ENCODE data around the gene CHN2.

The CHN2 gene

DNA sequence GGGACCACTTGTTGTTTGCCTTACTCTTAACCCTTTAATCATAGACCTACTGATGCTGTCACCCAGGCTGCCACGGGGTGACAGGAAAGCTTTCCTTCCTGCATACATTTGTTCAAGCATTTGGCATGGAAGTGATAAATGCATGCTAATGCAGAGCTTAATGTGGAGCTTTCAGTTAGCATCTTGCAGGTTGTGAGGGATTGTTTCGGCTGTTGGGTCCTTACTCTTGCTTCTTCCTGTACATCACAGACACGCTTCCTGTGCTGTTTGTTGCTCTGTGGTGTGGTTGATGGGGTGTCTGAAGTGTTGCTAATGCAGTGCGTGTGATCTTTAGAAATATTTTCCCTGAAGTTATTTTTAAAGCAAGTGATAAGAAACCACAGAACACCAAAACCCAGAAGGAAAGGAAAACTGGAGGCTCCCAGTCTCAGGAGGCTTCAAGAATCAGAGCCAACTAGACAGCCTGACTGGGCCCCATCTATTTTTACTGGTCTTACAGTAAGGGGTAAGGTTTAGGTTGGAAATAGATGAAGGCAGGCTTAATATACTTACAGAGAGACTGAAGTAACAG is 143.1 kb downstream of the CHN2 start:
- DNase-seq: no peak

DNA sequence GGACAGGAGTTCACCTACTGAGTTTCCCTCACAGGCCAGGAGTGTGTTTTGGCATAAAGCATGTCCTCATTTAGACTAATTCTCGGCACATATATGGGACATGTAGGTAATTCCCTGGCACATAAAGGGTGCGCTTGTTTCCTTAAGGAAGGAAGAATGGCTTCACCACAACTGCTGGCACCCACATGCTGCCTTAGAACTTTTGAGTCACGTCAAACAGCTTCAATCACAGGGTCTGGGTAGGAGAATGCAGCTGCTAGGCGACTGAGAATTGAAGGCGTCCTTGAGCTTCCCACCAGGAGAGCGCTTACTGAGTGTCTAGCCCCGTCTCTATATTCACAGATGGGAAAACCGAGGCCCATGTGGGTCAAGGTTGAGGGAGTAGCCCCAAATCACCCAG is 146.1 kb downstream of the CHN2 start:
- peak in 2 of 4 experiments; percentile 11 to 12 for DNase-seq

DNA sequence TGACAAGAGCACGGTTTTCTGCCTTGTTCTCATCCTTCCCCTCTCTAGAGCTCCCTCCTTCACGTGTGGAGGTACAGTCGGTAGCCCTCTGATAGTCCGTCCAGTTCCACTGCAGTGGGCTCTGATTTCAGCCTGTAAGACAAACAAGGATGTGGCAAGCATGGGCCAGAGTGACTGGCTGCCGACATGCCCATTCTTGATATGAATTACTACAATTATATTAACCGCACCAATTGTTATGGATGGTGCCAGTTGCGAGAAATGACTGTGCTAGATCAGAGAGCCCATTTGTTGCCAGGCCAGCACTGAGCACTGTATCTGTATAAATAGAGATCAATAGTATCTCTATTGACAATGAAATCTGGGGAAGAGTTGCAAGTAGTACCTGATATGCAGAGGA is 146.6 kb downstream of the CHN2 start:
- no peak for DNase-seq

DNA sequence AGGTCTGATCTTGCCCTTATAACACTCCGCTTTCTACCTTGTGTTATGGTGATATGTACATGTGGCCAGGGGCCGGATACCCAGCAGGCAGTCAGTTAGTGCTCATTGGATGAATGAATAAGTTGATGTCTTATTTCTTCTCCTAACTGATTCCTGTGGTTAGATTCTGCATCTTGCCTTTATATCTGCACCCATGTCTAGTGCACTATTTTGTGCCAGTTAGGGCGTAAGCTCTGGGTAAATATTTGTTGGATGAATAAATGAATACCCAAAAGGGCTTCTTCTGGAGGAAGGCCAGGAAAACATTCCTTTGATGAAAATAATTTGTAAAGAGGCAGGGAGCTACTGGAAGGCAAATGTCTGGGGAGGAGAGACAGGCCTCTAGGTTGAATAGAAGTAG is 148.2 kb downstream of the CHN2 start:
- DNase-seq: no peak

DNA sequence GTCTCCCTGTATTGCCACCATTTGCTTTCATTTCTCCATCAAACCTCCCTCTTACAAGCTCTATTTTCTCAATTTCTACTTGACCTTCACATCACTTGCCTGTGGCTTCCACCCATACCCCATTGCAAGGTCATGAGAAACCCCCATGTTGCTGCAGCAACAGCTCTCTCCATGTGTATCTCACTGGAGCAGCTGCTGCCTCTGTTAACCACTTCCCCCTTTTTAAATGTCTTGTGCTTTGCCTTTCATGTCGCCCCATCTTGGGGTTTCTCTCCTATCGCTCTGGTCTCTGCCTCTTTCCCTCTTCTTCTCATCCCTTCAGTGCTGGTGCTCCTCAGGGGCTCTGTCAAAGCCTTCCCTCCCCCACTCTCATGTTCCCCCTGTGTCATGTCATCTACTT is 148.8 kb downstream of the CHN2 start:
- peak; percentile 56 to 81 (median 74) for DNase-seq

DNA sequence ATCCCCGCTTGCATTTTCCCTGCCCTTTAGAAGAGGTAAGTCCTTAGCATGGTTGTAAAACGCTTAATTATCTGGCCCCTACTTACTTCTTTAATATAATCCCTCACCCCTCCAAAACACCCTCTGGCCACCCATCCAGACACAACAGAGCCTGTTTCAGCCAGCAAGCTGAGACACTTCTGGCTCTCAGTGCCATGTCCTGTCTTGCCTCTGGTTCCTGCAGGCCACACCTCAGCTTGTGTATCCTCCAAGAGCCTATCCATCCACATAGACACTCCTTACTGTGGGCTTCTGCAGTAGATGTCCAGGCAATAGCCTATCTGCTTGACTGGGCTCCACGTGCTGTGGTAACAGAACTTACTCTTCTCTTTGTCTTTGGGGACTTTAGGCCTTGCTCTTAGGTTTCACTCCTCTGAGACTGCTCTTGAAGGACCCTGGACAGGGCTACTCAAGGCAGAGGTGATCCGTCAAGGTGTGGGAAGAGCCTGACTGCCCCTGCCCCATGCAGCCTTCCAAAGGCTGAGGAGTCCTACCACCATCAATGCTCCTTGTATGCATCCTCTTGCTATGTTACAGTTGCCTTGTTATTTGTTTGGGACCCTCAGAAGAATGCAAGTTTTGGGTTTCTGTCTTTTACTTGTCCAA is 149.9 kb downstream of the CHN2 start:
- DNase-seq: no peak

DNA sequence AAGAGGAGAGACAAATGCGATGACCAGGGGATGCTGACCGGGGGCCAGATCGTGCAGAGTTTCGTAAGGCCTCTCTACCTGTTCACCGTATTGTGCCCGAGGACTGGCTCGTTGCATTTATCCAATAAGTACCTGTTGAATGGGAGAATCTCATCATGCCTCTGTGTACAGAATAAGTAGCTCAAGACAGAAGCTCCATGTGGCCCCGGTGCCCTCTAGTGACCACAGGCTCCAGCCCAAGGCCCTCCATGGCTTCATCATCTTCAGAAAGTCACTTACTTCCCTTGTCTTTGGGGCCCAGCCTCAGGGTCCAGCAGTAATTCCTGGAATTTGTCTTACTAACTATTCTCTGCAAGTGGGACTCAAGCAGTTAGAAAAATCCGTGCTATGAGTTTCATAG is 151.0 kb downstream of the CHN2 start:
- peak; percentile 72 to 86 (median 77) for DNase-seq

DNA sequence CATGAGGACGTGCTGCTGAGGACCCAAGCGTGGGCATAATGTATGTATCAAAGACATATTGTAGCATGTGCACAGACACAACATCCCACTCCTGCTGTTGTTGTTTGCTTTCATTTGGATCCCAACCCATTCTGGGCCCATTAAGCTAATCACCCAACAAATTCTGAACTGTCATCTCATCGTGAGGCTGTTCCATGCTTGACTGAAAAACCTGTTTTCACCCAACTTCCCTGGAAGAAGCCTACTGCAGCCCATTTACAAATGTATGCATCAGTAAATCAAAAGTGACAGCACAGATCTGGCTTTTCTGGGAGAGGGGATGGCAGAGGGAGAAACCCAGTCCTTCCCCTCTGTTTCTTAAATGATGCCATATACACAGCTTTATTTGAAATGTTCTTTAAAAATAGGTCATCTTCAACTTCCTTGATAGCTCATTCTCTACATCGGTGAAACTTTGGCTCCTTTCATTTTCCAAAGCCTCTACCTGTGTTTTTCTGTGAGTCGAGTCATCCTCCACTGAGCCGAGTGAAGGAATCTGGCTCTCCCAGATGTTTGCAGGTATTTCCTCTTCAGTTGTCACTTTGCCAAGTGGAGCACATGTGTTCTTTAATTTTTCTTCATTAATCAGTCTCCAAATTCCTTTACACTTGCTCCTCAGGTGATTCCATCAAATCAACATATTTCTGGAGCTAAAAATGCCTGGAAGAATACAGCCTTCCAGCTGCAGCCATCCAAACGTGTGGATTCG is 151.8 kb downstream of the CHN2 start:
- no peak for DNase-seq

DNA sequence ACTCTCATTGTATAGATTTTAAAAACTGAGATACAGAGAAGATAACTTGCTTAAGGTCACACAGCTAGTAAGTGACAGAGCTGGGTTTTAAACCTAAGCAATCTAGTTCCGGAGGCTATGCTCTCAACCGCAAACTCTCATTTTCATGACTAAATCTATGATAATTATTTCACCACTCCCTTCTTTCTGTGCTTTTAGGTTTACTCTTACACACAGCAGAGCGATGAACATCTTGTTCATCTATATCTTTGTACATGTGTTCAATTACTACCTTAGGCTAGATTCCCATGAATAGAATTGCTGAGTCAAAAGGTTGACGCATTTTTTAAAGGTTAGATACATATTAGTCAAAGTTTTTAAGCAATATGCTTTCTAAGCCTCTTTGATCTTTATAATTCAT is 154.8 kb downstream of the CHN2 start:
- no peak for DNase-seq

DNA sequence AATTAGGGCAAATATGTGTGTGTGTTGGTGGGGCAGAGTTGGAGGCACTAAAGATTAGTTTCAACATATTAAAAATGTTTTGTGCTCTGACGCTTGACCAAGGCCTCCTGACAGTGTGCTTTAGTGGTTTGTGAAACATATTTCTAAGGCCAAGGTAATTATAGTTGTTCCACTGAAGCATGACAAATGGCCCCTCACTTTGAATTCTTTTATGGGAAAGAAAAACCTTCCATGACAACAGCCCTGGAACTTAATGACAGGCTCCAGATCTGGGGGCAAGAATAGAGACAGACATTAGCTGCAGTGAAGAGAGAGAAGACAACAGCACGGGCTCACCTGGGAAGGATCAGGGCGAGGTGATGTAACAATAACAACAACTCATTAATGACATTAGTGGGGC is 155.8 kb downstream of the CHN2 start:
- DNase-seq: no peak

DNA sequence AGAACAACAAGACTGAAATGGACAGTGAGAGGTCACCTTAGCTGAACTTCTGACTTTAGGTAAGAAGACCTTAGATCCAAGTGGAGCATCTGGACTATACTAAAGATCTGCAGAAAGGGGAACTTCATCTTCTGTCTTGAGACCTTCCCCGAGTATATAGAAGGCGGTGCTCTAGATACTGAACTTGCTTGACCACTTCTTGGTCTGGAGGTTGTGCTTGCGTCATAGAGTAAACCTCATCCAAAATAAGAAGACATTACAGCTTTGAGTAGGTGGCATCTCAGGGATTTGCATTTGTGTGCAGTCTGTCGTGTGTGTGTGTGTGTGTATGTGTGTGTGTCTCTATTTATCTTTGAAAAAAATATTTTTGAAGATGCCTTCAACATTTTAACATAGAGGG is 157.5 kb downstream of the CHN2 start:
- DNase-seq: peak; percentile 76 to 94 (median 81)

DNA sequence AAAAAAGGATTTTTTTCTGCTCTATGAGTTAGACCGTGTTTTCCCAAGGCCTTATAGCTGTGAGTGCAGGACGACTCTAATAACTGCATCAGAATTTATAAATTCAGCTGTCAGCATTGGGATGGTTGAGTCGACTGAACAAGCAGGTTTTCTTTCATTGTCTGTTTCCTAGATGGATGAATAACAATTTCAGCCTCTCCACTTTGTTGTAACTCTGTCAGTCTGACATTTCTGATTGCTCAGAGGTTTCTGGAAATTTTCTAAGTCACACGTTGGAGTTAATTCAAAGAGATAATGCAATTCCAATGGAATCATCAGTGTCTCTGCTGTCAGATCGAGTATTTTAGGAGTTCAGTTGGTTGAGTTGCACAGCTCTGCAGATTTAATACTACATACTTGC is 159.2 kb downstream of the CHN2 start:
- DNase-seq: no peak

DNA sequence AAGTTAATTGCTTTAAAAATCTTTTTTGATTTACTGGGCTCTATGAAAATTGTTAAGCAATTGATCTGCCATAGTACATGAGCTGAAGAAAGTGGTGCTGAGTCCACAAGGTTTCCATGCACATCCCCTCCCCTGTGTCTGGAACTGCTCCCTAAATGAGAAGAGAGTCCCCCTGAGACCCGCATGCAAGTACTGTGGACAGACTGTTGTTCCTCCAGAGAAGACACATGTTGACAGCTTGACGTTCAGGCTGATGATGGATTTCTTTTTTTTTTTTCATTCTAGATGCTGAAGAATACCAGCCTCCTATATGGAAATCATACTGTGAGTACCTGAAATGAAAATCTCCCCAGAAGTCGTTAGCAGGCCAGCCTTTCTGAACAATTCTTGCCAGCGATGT is 159.8 kb downstream of the CHN2 start:
- no peak for DNase-seq

DNA sequence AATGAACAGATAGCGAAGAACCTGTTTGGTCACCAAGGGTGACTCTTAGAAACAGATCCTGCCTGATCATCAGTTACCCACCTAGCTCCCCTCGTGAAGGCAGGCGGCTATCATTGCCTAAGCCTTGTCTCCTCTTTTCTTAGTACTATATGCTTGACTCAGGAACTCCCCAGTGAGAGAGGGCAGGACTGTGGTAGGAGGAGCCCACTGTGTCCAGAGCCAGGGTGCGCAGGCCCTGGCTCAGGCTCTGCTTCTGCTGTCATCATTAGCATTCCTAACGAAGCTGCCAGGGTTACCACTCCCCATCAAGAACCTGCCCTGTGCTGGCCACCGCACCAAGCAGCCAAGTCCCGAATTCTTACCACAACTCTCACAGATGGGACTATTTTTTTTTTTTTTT is 160.8 kb downstream of the CHN2 start:
- DNase-seq: no peak

DNA sequence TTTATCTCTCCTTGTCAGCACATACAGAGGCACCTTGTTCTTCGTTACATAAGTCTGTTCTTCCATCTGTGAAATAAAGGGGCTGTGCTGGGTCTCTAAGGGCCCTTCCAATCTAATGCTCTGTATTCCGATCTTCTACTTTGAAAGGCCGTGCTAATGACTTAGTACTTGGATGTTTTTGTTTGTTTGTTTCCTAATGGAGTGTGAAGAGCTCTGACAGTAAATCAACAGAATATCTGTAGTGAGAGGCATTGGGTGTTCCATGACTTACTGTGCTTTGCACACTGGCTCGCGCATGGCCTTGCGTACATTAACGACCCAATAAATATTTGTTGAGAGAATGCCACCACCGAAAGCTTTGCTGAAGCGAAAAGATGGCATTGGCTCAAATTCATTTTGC is 162.1 kb downstream of the CHN2 start:
- DNase-seq: no peak

DNA sequence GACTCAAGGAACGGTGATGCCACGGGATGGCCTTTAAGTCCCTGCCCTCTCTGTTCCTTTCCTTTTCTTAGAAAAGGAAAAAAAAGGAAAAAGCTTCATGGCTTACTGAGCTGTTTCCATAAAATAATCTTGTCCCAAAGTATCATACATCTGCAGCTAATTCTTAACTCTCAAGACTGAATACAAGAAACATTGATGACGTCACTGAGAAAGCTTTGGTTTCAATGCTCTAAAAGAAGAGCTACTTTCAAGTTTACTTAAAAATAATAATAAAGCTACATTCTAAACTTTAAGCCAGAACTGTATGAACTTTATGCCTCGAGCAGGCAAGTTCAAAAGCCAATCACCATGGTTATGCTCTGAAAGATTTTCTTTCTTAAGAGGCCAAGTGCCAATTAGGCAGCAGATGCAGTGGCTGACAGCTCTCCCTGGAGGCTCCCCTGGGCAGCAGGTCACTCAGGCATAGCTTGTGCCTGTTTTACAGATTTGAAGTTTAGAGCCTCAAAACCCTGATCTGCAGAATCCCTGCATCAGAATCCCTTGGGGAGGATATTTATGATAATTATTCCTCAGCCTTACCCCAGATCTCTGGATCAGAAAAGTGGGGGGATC is 165.0 kb downstream of the CHN2 start:
- DNase-seq: no peak

DNA sequence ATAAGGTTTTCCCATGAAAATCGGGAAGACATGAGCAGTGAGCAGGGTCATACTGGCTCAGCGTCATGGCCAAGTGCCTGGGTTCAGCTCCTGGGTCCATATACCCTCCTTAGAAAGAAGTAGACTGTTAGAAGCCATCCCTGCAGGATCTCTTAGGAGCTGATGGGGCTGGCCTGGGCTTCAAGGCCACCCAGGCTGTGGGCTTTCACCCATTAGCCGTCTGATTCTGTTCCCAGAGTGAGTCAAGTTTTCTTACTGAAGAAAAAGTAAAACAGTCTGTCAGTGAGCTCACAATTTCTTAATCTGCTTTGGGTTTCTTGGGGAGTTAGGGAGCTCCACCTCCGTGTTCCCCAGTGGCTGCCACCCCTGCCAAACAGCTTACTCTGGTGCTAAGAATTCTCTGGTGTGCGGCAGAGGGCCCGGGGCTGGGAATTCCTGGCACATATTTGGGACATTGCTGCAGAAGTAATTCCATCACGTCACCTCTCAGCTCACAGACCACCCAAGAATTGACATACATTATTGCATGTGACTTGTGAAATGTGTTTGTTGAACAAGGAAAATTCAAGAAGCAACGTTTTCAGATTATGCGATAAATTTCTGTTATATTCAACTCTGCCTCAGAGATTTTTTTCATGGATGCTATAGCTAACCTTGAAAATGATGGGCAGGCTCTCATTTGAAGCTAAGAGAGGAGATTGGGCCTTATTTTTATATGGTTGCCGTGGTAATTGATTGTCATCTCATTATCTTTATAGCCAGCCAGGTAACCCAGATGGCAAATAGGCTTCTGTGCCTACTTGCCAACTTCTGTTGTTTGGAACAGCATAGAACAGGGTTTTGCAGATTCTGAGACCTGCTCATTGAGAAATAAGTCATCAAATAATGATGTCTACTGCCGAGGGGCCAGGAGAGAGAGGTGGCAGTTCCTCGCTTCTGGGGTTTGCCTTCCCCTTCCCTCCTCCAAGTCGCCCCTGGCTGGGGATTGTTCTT is 166.4 kb downstream of the CHN2 start:
- DNase-seq: no peak

DNA sequence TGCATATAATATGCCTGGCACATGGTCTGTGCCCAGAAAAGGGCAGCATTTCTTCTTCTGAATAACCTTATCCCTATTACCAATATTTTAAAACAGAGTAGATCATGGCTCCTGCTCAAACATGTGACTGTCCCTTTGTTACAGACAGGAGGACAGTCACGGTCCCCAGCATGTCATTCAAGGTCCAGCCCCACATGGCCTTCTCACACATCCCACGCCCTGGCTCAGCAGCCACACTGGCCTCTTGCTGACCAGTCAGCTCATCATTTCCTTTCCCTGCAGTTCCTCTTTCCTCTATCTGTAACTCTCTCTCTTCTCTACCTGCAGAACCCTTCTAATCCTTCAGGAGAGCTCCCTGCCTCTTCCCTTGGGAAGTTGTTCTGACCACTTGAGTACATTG is 167.8 kb downstream of the CHN2 start:
- DNase-seq: peak; percentile 50 to 67 (median 60)

DNA sequence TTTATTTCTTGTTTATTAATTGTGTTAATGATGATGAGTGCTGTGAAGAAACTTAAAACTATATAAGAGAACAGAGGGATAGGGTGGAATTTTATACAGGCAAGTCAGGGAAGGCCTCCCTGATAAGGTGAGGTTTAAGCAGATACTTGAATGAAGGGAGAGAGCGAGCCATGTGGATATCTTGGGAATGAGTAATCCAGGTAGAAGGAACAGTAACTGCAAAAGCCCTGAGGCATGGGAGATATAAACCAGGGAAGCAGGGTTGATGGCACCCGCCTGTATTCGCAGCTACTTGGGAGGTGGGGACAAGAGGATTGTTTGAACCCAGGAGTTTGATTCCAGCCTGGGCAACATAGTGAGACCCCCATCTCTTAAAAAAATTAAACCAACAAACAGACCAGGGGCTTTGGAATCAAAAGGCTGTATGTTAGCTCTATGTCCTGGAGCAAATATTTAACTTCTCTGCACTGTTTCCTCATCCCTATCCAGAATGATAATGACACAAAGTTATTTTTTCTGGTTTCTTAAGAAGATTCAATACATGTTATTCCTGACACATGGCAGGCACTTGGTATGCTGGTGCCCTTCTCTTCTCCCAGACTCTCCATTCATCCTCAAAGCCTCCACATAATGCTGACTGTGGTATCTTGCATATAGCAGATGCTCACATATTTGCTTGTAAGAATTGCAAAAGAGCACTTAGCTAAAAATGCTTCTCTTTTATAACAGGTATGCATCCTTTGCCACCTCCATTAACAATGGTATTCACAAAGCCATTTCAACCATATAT is 169.3 kb downstream of the CHN2 start:
- DNase-seq: no peak

DNA sequence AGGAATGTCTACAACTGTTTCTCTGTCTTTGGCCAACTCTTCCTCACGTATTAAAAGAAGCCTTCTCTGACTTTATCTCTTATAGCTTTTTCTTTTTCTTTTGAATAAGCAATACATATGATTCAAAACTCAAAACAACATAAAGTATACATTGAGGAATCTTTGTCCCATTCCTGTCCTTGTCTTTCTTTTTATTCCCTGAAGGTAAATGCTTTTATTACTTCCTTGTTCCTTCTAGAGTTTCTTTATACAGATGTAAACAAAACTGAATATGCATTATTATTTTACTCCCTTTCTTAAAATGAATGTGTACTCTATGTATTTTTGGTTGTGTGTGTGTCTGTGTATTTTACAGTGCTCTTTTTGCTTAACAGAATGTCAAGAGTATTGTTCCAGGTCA is 170.1 kb downstream of the CHN2 start:
- DNase-seq: no peak

DNA sequence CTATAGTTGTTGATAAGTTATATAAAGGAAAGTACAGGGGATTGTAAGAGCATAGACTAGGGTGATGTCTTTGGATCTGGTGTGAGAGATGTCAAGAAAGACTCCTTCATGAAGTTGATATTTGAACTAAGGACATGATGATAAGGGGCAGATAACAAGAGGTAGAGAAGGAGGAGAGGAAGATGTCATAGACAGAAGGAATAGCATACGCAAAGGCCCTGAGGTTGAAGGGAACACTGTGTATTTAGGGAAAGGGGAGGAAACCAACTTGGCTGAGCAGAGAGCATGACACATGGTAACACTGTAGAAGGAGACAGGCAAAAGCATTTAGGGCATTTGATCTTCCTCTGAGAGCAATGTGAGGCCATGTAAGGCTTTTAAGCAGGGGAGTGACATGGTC is 170.8 kb downstream of the CHN2 start:
- DNase-seq: no peak

DNA sequence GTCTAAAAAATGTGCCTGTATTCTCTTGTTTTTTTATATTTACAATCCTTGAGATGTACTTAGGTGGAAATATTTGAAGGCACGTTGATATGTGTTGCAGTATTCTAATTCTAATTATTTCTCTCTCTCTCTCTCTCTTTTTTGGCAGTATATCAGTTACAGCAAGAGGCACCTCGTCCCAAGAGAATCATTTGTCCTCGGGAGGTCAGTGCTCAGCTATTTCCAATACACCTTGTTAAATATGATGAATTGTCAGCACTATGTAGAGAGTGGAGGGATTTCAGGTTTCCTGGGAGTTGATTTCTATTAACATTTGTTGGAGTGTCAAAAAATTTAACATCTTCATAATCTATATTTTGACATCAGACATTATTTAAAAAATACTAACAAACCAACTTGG is 173.2 kb downstream of the CHN2 start:
- DNase-seq: no peak
